Retinal pigment epithelial cell (primary cell): ENCODE results near the gene NAB2.
"Not testable (repeated sequence)": the region's sequence is repeated elsewhere in the genome, so short reads cannot be mapped to it uniquely, and the experiment has no call there.

Experiments
- DNase-seq: peaks from one replicate; pipeline ENCODE4 v3.0.0-alpha.2; 2010; ENCODE audit warnings: low read depth
- H3K4me3 ChIP-seq: 2 replicates; pipeline ENCODE4 v1.5.1; 2011; ENCODE audit warnings: mild to moderate bottlenecking, low read length, control low read depth, moderate library complexity
- TF ChIP-seq, protein P1 (sequence below): conservative IDR thresholded peaks from 2 replicates; pipeline ENCODE4 v1.5.1; 2011; ENCODE audit warnings: low read depth, low read length, control low read depth, inconsistent platforms

NAB2 gene

DNA sequence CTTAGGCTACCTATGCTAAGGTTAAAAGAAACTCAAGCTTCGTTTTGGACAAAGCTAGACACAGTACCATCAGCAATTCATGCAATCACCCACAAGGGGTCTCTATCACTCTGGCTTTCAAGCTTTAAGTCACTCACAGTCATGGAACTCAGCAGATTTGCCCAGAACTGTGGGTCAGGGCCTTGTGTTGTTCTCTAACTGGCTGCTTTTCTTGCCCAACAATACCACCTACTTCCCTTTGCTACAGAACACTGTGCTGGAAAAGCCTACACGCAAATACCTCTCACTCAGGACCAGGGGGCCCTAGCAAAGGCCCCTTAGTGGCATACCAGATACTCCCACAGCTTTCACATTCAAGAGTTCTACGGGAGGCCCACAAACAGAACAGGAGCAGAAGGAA is 19.4 kb upstream of the NAB2 start:
- TF ChIP-seq, protein P1, sequence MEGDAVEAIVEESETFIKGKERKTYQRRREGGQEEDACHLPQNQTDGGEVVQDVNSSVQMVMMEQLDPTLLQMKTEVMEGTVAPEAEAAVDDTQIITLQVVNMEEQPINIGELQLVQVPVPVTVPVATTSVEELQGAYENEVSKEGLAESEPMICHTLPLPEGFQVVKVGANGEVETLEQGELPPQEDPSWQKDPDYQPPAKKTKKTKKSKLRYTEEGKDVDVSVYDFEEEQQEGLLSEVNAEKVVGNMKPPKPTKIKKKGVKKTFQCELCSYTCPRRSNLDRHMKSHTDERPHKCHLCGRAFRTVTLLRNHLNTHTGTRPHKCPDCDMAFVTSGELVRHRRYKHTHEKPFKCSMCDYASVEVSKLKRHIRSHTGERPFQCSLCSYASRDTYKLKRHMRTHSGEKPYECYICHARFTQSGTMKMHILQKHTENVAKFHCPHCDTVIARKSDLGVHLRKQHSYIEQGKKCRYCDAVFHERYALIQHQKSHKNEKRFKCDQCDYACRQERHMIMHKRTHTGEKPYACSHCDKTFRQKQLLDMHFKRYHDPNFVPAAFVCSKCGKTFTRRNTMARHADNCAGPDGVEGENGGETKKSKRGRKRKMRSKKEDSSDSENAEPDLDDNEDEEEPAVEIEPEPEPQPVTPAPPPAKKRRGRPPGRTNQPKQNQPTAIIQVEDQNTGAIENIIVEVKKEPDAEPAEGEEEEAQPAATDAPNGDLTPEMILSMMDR, result peak; percentile 94
- no peak overlapping the region for H3K4me3 ChIP-seq
- DNase-seq, result no peak

DNA sequence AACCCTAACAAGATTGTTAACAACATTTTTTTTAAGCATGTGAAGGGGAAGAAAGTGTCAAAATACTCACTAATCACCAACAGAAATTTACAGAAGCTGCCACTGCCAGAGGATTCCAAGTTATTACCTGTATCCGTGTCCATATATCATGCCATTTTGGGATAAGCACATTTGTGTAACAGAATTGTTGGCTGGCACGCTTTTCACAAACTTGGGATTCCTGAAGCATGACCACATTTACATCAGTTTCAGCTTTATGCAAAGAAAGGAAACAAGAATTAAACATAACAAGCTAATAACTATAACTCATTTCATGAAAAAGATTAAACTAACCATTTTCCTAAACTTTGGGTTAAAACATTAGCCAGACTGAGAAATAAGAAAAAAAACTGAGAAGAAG is 16.3 kb upstream of the NAB2 start:
- no peak for DNase-seq
- TF ChIP-seq, protein P1, result no peak
- no peak overlapping the region for H3K4me3 ChIP-seq

DNA sequence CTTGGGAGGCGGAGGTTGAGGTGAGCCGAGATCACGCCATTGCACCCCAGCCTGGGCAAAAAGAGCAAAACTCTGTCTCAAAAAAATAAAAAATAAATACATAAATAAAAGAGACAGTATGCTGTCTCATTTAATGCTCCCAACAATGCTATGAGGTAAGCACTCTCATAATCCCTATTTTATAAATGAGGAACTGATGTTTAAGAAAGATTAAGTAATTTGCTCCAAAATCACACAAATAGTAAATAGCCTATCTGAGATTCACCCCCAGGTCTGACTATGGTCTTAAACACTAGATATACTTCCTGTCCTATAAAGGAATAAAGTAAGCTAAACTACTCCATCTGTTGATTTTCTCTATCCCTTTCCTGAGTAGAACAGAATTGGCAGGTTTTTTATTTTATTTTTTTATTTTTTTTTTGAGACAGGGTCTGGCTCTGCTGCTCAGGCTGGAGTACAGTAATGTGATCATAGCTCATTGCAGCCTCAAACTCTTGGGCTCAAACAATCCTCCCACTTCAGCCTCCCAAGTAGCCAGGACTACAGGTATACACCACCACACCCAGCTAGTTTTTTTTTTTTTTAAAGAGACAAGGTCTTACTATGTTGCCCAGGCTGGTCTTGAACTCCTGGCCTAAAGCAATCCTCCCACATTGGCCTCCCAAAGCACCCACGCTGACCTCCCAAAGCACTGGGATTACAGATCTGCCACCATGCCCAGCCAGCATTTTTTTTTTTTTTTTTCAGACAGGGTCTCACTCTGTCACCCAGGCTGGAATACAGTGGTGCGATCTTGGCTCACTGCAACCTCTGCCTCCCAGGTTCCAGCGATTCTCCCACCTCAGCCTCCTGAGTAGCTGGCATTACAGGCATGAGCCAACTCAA is 15.1 kb upstream of the NAB2 start:
- H3K4me3 ChIP-seq, DNase-seq: not testable (repeated sequence)

DNA sequence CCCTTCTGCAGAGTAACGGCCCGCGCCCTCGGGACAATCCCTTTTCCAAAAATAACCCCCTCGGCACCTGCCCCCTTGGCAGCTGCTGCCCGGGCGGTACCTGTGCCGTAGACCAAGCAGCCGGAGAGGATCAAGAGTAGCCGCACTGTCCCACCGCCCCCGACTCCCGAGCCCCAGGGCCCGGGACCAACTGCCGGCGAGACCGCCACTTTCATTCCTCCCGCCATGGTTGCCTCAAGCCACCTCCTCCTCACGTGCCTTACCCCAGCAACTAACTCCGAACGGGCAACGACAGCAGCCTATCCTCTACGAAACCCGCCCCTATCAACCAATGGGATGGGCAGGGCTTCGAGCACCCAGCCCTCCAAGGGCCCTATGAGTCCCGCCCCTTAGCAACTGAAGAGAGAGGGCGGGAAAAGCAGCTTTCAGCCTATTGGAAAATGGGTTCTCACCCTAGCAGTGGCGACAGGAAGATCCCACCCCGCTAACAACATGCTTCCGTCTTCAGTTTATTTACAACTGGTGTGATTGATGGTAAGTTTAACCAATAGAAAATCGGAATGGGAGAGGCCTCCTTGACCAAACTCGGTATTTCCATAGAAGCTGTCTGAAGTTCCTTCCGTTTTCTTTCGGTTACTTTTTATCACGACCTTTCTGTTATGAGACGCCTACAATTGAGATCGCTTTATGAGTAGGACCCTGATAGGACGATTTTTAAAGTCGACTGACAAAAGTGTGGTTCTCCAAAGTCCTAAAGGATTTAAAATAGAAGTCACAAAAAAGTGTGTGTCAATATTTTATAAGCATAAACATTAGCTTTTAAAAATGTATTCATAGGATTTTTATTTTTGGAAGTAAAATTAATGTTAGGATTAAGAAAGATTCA is 10.2 kb upstream of the NAB2 start, which contains the start of gene NEMP1:
Gene NEMP1, minus strand, starts transcription at position 273 of the 886 bp plus-strand sequence. Its CDS starts 46 bp downstream, at position 227.
- peak within 1 kb of the TSS; percentile 88 for H3K4me3 ChIP-seq
- peak; percentile 100 for DNase-seq
- TF ChIP-seq, protein P1, result no peak

DNA sequence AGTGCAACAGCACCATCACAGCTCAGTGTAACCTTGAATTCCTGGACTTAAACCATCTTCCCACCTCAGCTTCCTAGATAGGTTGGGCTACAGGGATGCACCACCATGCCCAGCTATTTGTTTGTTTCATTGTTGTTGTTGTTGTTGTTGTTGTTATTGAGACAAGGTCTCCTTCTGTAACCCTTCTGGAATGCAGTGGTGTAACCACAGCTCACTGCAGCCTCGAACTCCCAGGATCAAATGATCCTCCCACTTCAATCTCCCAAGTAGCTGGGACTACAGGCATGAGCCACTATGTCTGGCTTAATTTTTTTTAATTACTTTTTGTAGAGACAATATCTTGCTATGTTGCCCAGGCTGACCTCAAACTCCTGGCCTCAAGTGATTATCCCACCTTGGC is 9.1 kb upstream of the NAB2 start:
- TF ChIP-seq, protein P1, result no peak
- DNase-seq, result no peak
- H3K4me3 ChIP-seq, result no peak overlapping the region

DNA sequence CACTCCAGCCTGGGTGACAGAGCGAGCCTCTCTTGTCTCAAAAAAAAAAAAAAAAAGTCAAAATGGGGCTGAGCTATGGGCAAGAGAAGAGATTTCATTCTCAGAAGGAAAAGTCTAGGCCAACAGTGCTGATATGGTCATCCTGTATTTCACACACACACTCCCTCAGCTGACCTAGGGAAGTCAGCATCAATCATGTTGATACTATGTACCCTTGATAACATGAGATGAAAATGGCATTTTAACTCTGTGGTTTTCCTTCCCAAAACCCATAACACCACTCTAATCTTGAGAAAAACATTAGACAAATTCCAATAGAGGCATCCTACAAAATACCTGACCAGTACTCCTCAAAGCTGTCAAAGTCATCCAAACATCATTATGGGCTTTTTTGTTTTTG is 8.1 kb upstream of the NAB2 start:
- no peak overlapping the region for H3K4me3 ChIP-seq
- TF ChIP-seq, protein P1, result no peak
- no peak for DNase-seq

DNA sequence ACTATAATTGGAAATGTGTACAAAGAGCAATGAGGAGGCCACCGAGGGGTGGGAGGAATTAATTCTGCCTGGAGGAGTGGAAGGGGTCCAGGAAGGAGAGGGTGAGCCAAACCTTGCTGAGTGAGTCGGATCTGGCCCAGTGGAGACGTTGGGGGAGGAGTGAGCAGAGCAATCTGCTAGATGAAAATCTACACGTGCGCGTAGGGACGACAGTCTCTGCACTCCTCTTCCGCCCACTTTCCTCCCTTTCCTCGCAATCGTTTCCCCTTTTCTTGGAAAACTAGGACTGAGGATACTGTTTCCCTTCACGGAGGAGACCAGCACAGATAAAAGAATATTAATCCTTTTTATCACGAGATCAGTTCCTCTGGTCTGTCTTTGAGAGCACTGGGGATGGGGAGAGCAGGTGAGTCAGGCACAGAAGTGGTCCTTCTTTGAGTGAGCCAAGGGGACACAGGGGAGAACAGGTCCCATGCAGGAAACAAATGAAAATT is 2.9 kb upstream of the NAB2 start:
- DNase-seq, result no peak
- peak overlapping the region; percentile 62 for H3K4me3 ChIP-seq

More for the DNA sequence above, 2.9 kb upstream of the NAB2 start:
- TF ChIP-seq, protein P1, result no peak
